ENCODE measurements around the gene MUS81.
"Not testable (repeated sequence)": the region's sequence is repeated elsewhere in the genome, so short reads cannot be mapped to it uniquely, and the experiment has no call there.

MUS81 gene

GRCh38 chr11:65891219-65892136 is 31.2 kb downstream of the MUS81 start:
- peak; percentile 69 for DNase-seq (ENCODE audit: low read depth)
- H3K9me3 ChIP-seq (ENCODE audit: control insufficient read depth, low read length) = no peaks in the 10 kb centered on the region
- peak overlapping the region; percentile 96 for H3K9ac ChIP-seq (ENCODE audit: low read length)
- peaks cover 65% of the 10 kb centered on the region for H3K4me1 ChIP-seq (ENCODE audit: control insufficient read depth, insufficient read depth, low read length)
- peaks cover 41% of the 10 kb centered on the region for H3K36me3 ChIP-seq (ENCODE audit: control insufficient read depth, insufficient read depth, low read length, severe bottlenecking)
- H3K27me3 ChIP-seq (replicated peaks; ENCODE audit: control insufficient read depth, insufficient read depth, low read length) = no peaks in the 10 kb centered on the region
- peak overlapping the region; percentile 86 for H3K4me3 ChIP-seq (ENCODE audit: low read length)

GRCh38 chr11:65892137-65892540 is 31.9 kb downstream of the MUS81 start:
- H3K4me3 ChIP-seq (ENCODE audit: low read length) = peak overlapping the region; percentile 86
- peak overlapping the region; percentile 96 for H3K9ac ChIP-seq (ENCODE audit: low read length)
- H3K4me1 ChIP-seq (ENCODE audit: control insufficient read depth, insufficient read depth, low read length) = peaks cover 66% of the 10 kb centered on the region
- H3K36me3 ChIP-seq (ENCODE audit: control insufficient read depth, insufficient read depth, low read length, severe bottlenecking) = peaks cover 38% of the 10 kb centered on the region
- not testable (repeated sequence) for H3K27me3 ChIP-seq (replicated peaks; ENCODE audit: control insufficient read depth, insufficient read depth, low read length); H3K9me3 ChIP-seq (ENCODE audit: control insufficient read depth, low read length); DNase-seq (ENCODE audit: low read depth)

- no peaks in the 10 kb centered on the region for H3K27me3 ChIP-seq (replicated peaks; ENCODE audit: control insufficient read depth, insufficient read depth, low read length)
Measured at GRCh38 chr11:65892661-65893317, 32.6 kb downstream of the MUS81 start.

DNA sequence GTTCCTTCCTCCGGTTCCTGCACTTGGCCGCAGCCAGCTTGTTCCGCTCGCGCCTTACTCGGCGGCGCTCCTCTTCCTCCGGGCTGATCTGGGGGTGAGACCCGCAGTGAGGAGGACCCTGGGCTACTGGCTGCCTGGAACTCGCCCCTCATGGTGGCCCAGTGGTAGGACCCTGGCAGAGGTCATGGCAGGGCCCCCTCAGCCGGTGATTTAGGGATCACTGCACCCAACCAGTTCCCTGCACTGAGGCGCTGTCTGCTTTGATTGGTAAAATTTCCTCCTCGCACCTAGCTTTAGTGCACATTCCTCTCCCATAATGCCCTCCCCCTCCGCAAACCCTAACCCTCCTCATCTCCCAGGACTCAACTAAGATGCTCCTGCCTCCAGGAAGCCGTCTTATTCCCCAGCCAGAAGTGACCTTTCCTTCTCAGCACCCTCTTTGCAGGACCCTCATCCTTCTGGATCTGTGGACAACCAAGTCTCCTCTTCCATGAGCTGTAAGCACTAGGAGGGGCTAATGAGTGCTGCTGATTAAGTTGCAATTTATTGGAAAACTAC is 33.9 kb downstream of the MUS81 start:
- H3K4me3 ChIP-seq (ENCODE audit: low read length) = no peak overlapping the region
- H3K27me3 ChIP-seq (replicated peaks; ENCODE audit: control insufficient read depth, insufficient read depth, low read length) = no peaks in the 10 kb centered on the region
- peaks cover 38% of the 10 kb centered on the region for H3K36me3 ChIP-seq (ENCODE audit: control insufficient read depth, insufficient read depth, low read length, severe bottlenecking)
- no peak for DNase-seq (ENCODE audit: low read depth)
- peaks cover 63% of the 10 kb centered on the region for H3K4me1 ChIP-seq (ENCODE audit: control insufficient read depth, insufficient read depth, low read length)
- no peaks in the 10 kb centered on the region for H3K9me3 ChIP-seq (ENCODE audit: control insufficient read depth, low read length)
- H3K9ac ChIP-seq (ENCODE audit: low read length) = peak overlapping the region; percentile 78

More at GRCh38 chr11:65892661-65893317, 32.6 kb downstream of the MUS81 start:
- Histone ChIP-seq H3K4me3 (ENCODE audit: low read length) (peak overlapping the region; percentile 86), H3K36me3 (ENCODE audit: control insufficient read depth, insufficient read depth, low read length, severe bottlenecking) (peaks cover 38% of the 10 kb centered on the region), H3K9ac (ENCODE audit: low read length) (peak overlapping the region; percentile 96), H3K4me1 (ENCODE audit: control insufficient read depth, insufficient read depth, low read length) (peaks cover 66% of the 10 kb centered on the region), H3K9me3 (ENCODE audit: control insufficient read depth, low read length) (no peaks in the 10 kb centered on the region)
- no peak for DNase-seq (ENCODE audit: low read depth)

- Histone ChIP-seq H3K27me3 (replicated peaks; ENCODE audit: control insufficient read depth, insufficient read depth, low read length) (no peaks in the 10 kb centered on the region), H3K9me3 (ENCODE audit: control insufficient read depth, low read length) (no peaks in the 10 kb centered on the region), H3K4me3 (ENCODE audit: low read length) (no peak overlapping the region), H3K36me3 (ENCODE audit: control insufficient read depth, insufficient read depth, low read length, severe bottlenecking) (peaks cover 38% of the 10 kb centered on the region), H3K4me1 (ENCODE audit: control insufficient read depth, insufficient read depth, low read length) (peaks cover 54% of the 10 kb centered on the region), H3K9ac (ENCODE audit: low read length) (peak overlapping the region; percentile 91)
- DNase-seq (ENCODE audit: low read depth) = no peak
Measured at GRCh38 chr11:65895482-65895981, 35.3 kb downstream of the MUS81 start.

GRCh38 chr11:65896034-65896999 is 36.1 kb downstream of the MUS81 start:
- Histone ChIP-seq H3K4me3 (ENCODE audit: low read length) (peak overlapping the region; percentile 74), H3K36me3 (ENCODE audit: control insufficient read depth, insufficient read depth, low read length, severe bottlenecking) (peaks cover 38% of the 10 kb centered on the region), H3K27me3 (replicated peaks; ENCODE audit: control insufficient read depth, insufficient read depth, low read length) (no peaks in the 10 kb centered on the region), H3K4me1 (ENCODE audit: control insufficient read depth, insufficient read depth, low read length) (peaks cover 62% of the 10 kb centered on the region), H3K9ac (ENCODE audit: low read length) (peak overlapping the region; percentile 91), H3K9me3 (ENCODE audit: control insufficient read depth, low read length) (no peaks in the 10 kb centered on the region)
- no peak for DNase-seq (ENCODE audit: low read depth)

GRCh38 chr11:65897020-65897471 is 36.8 kb downstream of the MUS81 start:
- peak overlapping the region; percentile 91 for H3K9ac ChIP-seq (ENCODE audit: low read length)
- H3K27me3 ChIP-seq (replicated peaks; ENCODE audit: control insufficient read depth, insufficient read depth, low read length) = no peaks in the 10 kb centered on the region
- DNase-seq (ENCODE audit: low read depth) = no peak
- H3K4me1 ChIP-seq (ENCODE audit: control insufficient read depth, insufficient read depth, low read length) = peaks cover 64% of the 10 kb centered on the region
- H3K36me3 ChIP-seq (ENCODE audit: control insufficient read depth, insufficient read depth, low read length, severe bottlenecking) = peaks cover 36% of the 10 kb centered on the region
- H3K4me3 ChIP-seq (ENCODE audit: low read length) = peak overlapping the region; percentile 74
- no peaks in the 10 kb centered on the region for H3K9me3 ChIP-seq (ENCODE audit: control insufficient read depth, low read length)

GRCh38 chr11:65898656-65899355 is 38.6 kb downstream of the MUS81 start:
- H3K36me3 ChIP-seq (ENCODE audit: control insufficient read depth, insufficient read depth, low read length, severe bottlenecking) = peaks cover 20% of the 10 kb centered on the region
- H3K9ac ChIP-seq (ENCODE audit: low read length) = peak overlapping the region; percentile 91
- H3K4me1 ChIP-seq (ENCODE audit: control insufficient read depth, insufficient read depth, low read length) = peaks cover 65% of the 10 kb centered on the region
- H3K27me3 ChIP-seq (replicated peaks; ENCODE audit: control insufficient read depth, insufficient read depth, low read length) = no peaks in the 10 kb centered on the region
- DNase-seq (ENCODE audit: low read depth) = peak; percentile 62
- H3K9me3 ChIP-seq (ENCODE audit: control insufficient read depth, low read length) = no peaks in the 10 kb centered on the region
- H3K4me3 ChIP-seq (ENCODE audit: low read length) = peak overlapping the region; percentile 89

GRCh38 chr11:65899356-65900124 is 39.3 kb downstream of the MUS81 start:
- H3K36me3 ChIP-seq (ENCODE audit: control insufficient read depth, insufficient read depth, low read length, severe bottlenecking) = peaks cover 14% of the 10 kb centered on the region
- H3K9ac ChIP-seq (ENCODE audit: low read length) = peak overlapping the region; percentile 91
- H3K27me3 ChIP-seq (replicated peaks; ENCODE audit: control insufficient read depth, insufficient read depth, low read length) = no peaks in the 10 kb centered on the region
- no peaks in the 10 kb centered on the region for H3K9me3 ChIP-seq (ENCODE audit: control insufficient read depth, low read length)
- H3K4me3 ChIP-seq (ENCODE audit: low read length) = peak overlapping the region; percentile 89
- DNase-seq (ENCODE audit: low read depth) = peak; percentile 92
- H3K4me1 ChIP-seq (ENCODE audit: control insufficient read depth, insufficient read depth, low read length) = peaks cover 59% of the 10 kb centered on the region

Measured in adipocyte (in vitro differentiated cells).